ENCODE data around the gene NOC2L. TPM values are rescaled to one million over a fixed set of nuclear protein-coding genes. Genes with fewer than 3 reads are reported as not detected.

NOC2L gene
- total and polyA plus RNA-seq, 9 of the 15 experiments (the other 6 are each of a cell fraction or from before 2014, with no cell fraction given): 4.0 to 410 (median 200) TPM

- TF ChIP-seq ZBTB40 (IDR thresholded peaks at IDR 0.05): peak; percentile 54; the same call in 1 of the 2 replicates
- TF ChIP-seq ZBTB40 (CRISPR knock-in tag; IDR thresholded peaks at IDR 0.05): no peak
Observed at GRCh38 chr1:966135-966703, 7.2 kb upstream of the NOC2L start, which contains the start of gene PLEKHN1 (continued).
